DOHH2 (cell line): ENCODE data around the gene SERPINF2.

Experiments
- H3F3A ChIP-seq: fragments of 200-600 bp; sonication (generic), shearing (Covaris generic); 2 replicates; pipeline ENCODE4 v1.6.0; 2016; ENCODE audit warnings: antibody characterized with exemption, mild to moderate bottlenecking; ENCODE audit not compliant: control insufficient read depth, insufficient read depth
- H3K27ac ChIP-seq: fragments of 200-600 bp; sonication (generic); 2 replicates; pipeline ENCODE4 v1.5.1; 2014; ENCODE audit warnings: low read depth, mild to moderate bottlenecking, low read length, moderate library complexity
- H3K27me3 ChIP-seq: fragments of 200-600 bp; sonication (generic); 2 replicates; pipeline ENCODE4 v1.6.1; 2014; ENCODE audit warnings: mild to moderate bottlenecking, low read length, mixed read lengths; ENCODE audit not compliant: control insufficient read depth
- H3K36me3 ChIP-seq: fragments of 200-600 bp; sonication (generic); 2 replicates; pipeline ENCODE4 v1.6.1; 2014; ENCODE audit warnings: mild to moderate bottlenecking, low read length, moderate library complexity, mixed read lengths; ENCODE audit not compliant: control insufficient read depth
- H3K4me1 ChIP-seq: fragments of 200-600 bp; sonication (generic); 2 replicates; pipeline ENCODE4 v1.6.1; 2014; ENCODE audit warnings: mild to moderate bottlenecking, low read length, mixed read lengths; ENCODE audit not compliant: control insufficient read depth
- H3K4me2 ChIP-seq: fragments of 200-600 bp; sonication (generic); 2 replicates; pipeline ENCODE4 v1.6.0; 2014; ENCODE audit warnings: mild to moderate bottlenecking, low read length, moderate library complexity
- H3K4me3 ChIP-seq: fragments of 200-600 bp; sonication (generic); 2 replicates; pipeline ENCODE4 v1.5.1; 2014; ENCODE audit warnings: mild to moderate bottlenecking, low read length, mixed read lengths
- H3K79me2 ChIP-seq: fragments of 200-600 bp; sonication (generic); 2 replicates; pipeline ENCODE4 v1.6.1; 2014; ENCODE audit warnings: mild to moderate bottlenecking, low read length, mixed read lengths; ENCODE audit not compliant: control insufficient read depth
- H3K9me2 ChIP-seq: fragments of 200-600 bp; sonication (generic); replicated peaks from 2 replicates; pipeline ENCODE4 v1.6.1; 2014; ENCODE audit warnings: mild to moderate bottlenecking, low read length, mixed read lengths; ENCODE audit not compliant: control insufficient read depth
- H3K9me3 ChIP-seq: fragments of 200-600 bp; sonication (generic); 2 replicates; pipeline ENCODE4 v1.6.1; 2014; ENCODE audit warnings: antibody characterized with exemption, low read length, mixed read lengths; ENCODE audit not compliant: control insufficient read depth, insufficient read depth
- H4K20me1 ChIP-seq: fragments of 200-600 bp; sonication (generic); 2 replicates; pipeline ENCODE4 v1.6.0; 2014; ENCODE audit warnings: low read depth, mild to moderate bottlenecking, antibody characterized with exemption, low read length, moderate library complexity; ENCODE audit not compliant: control insufficient read depth, insufficient read depth
- EZH2phosphoT487 ChIP-seq: fragments of 200-600 bp; sonication (generic); IDR thresholded peaks from 2 replicates; pipeline ENCODE4 v1.6.1; 2017; ENCODE audit warnings: borderline replicate concordance, mild to moderate bottlenecking, antibody characterized with exemption, low read length, moderate library complexity, mixed read lengths
- TF ChIP-seq, protein P1 (sequence below): fragments of 200-600 bp; sonication (generic); IDR thresholded peaks from one replicate; pipeline ENCODE4 v1.5.1; 2014; ENCODE audit warnings: antibody characterized with exemption, mild to moderate bottlenecking, low read depth, low read length; ENCODE audit not compliant: poor library complexity, severe bottlenecking

The SERPINF2 gene

DNA sequence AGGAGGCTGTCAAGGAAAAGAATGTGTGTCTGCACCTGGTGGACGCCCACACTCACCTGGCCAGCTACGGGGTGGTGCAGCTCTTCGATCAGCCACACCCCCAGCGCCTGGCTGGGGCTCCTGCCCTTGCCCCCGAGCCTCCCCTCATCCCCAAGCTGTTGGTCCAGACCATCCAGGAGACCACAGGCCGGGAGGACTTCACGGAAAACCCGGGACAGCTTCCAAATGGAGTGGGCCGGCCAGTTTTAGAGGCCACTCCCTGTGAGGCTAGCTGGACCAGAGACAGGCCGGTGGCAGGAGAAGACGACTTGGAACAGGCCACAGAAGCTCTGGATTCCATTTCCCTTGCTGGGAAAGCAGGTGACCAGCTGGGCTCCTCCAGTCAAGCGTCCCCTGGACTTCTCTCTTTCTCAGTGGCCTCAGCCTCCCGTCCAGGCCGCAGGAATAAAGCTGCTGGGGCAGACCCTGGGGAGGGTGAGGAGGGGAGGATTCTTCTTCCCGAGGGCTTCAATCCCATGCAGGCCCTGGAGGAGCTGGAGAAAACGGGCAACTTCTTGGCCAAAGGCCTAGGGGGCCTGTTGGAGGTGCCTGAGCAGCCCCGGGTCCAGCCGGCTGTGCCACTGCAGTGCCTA, 15.9 kb upstream of the SERPINF2 start:
- TF ChIP-seq EZH2phosphoT487, result no peak
- TF ChIP-seq, protein P1, sequence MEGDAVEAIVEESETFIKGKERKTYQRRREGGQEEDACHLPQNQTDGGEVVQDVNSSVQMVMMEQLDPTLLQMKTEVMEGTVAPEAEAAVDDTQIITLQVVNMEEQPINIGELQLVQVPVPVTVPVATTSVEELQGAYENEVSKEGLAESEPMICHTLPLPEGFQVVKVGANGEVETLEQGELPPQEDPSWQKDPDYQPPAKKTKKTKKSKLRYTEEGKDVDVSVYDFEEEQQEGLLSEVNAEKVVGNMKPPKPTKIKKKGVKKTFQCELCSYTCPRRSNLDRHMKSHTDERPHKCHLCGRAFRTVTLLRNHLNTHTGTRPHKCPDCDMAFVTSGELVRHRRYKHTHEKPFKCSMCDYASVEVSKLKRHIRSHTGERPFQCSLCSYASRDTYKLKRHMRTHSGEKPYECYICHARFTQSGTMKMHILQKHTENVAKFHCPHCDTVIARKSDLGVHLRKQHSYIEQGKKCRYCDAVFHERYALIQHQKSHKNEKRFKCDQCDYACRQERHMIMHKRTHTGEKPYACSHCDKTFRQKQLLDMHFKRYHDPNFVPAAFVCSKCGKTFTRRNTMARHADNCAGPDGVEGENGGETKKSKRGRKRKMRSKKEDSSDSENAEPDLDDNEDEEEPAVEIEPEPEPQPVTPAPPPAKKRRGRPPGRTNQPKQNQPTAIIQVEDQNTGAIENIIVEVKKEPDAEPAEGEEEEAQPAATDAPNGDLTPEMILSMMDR, result no peak
- Histone ChIP-seq H3K9me3 (no peaks in the 10 kb centered on the region), H4K20me1 (no peaks in the 10 kb centered on the region), H3K4me1 (peaks cover 91% of the 10 kb centered on the region), H3K4me2 (peak overlapping the region; percentile 61), H3K36me3 (peaks cover 52% of the 10 kb centered on the region), H3K79me2 (peaks cover 65% of the 10 kb centered on the region), H3K4me3 (peak overlapping the region; percentile 68), H3K27ac (no peak overlapping the region), H3K27me3 (no peaks in the 10 kb centered on the region), H3F3A (peaks cover 23% of the 10 kb centered on the region), H3K9me2 (no peaks in the 10 kb centered on the region)

DNA sequence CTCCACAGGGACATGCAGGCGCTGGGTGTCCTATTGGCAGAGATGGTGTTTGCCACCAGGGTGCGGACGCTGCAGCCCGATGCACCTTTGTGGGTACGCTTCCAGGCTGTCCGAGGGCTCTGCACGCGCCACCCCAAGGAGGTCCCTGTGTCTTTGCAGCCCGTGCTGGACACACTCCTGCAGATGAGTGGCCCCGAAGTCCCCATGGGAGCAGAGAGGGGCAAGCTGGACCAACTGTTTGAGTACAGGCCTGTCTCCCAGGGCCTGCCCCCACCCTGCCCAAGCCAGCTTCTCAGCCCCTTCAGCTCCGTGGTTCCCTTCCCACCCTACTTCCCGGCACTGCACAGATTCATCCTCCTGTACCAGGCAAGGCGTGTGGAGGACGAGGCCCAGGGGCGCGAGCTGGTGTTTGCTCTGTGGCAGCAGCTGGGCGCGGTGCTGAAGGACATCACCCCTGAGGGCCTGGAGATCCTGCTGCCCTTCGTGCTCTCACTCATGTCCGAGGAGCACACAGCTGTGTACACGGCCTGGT, 15.3 kb upstream of the SERPINF2 start:
- TF ChIP-seq EZH2phosphoT487, result no peak
- TF ChIP-seq, protein P1, result no peak
- H3F3A ChIP-seq, result peaks cover 21% of the 10 kb centered on the region
- H3K4me1 ChIP-seq, result peaks cover 89% of the 10 kb centered on the region
- H3K4me3 ChIP-seq, result peak overlapping the region; percentile 68
- H3K36me3 ChIP-seq, result peaks cover 52% of the 10 kb centered on the region
- no peaks in the 10 kb centered on the region for H3K27me3 ChIP-seq
- H3K79me2 ChIP-seq, result peaks cover 65% of the 10 kb centered on the region
- H3K9me3 ChIP-seq, result no peaks in the 10 kb centered on the region
- H3K4me2 ChIP-seq, result peak overlapping the region; percentile 61
- peak overlapping the region; percentile 99 for H3K27ac ChIP-seq
- H3K9me2 ChIP-seq, result no peaks in the 10 kb centered on the region
- H4K20me1 ChIP-seq, result no peaks in the 10 kb centered on the region

DNA sequence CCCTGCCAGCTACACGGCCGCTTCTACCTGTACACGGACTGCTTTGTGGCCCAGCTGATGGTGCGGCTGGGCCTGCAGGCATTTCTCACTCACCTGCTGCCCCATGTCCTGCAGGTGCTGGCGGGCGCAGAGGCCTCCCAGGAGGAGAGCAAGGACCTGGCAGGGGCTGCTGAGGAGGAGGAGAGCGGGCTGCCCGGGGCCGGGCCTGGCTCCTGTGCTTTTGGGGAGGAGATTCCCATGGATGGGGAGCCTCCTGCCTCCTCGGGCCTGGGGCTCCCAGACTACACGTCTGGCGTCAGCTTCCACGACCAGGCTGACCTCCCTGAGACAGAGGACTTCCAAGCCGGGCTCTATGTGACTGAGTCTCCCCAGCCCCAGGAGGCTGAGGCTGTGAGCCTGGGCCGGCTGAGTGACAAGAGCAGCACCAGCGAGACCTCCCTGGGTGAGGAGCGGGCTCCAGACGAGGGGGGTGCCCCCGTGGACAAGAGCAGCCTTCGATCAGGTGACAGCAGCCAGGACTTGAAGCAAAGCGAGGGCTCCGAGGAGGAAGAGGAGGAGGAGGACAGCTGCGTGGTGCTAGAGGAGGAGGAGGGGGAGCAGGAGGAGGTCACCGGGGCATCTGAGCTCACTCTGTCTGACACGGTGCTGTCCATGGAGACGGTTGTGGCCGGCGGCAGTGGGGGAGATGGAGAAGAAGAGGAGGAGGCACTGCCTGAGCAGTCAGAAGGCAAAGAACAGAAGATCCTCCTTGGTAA, 14.6 kb upstream of the SERPINF2 start:
- H3K36me3 ChIP-seq, result peaks cover 52% of the 10 kb centered on the region

More for the DNA sequence above, 14.6 kb upstream of the SERPINF2 start:
- Histone ChIP-seq H3K4me3 (peak overlapping the region; percentile 68), H3K79me2 (peaks cover 65% of the 10 kb centered on the region), H3K4me1 (peaks cover 89% of the 10 kb centered on the region), H3K9me3 (no peaks in the 10 kb centered on the region), H3K27me3 (no peaks in the 10 kb centered on the region), H3K27ac (peak overlapping the region; percentile 99), H4K20me1 (no peaks in the 10 kb centered on the region), H3K4me2 (peak overlapping the region; percentile 61), H3F3A (peaks cover 14% of the 10 kb centered on the region), H3K9me2 (no peaks in the 10 kb centered on the region)
- TF ChIP-seq, protein P1, result no peak
- no peak for TF ChIP-seq EZH2phosphoT487
